ENCODE measurements around the gene RNF207.

Gene RNF207

DNA sequence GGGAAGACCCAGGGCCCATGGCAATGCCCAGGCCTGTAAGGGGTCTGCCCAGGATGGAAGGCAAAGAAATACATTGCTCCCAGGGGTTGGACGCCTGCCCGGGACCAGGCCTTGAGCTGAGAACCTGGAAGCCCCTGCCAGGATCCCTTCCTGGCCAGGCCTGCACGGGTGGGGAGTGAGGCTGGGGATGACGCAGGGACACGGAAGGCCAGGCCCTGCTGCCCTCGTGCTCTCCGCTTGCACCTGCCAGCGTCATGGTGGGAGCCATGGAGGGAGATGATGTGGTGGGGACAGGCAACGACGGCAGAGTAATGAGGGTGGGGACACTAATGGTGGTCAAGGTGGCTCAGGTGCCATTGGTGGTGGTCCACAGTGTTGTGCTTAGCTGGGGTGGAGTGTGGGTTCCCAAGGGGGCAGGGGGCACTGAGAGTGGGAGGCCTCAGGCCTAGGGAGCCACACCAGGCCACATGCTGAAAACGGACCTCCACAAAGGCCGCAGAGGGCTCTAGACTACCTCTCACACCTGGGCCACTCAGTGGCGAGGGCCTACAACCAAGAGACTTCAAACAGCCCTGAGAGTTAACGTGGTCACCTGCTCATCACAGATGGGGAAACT lies 42.4 kb downstream of the RNF207 start:
- in situ Hi-C loops (cut with MboI; ENCODE audit: low sequenced_read_pairs): no loop called here

DNA sequence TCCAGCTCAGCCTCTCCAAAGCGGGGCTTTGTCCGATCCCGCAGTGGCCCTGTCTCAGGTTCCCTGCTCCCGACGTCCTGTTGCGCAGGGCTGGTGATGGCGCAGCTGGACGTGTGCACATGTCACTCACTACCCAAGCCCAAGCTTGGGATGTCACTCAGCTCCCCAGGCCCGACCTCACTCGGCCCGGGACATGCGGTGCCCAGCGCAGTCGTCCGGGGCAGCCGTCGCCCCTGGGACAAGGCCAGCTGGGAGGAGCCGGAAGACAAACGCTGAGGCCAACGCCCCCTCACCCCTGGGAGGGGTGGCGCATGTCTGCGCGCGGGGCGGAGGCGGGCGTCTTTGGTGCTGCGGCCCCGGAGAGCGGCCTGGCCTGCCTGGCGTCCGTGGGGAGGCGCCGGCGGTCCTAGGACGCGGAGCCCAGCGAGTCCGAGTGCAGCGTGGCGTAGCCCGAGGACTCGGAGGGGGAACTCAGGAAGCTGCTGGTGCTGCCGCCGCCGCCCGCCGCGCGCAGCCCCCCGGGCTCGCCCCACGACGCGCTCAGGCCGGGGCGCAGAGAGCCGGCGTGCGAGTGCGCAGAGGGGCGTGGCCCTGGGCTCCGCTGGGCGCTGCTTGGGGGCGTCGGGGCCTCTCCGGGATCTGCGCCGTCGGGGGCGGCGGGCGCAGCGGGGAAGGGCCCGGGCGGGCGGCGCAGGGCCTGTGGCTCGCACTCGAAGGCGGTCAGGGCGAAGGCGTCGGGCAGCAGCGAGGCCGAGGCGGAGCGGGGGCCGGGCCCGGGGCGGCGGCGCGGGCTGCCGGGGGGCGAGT lies 43.2 kb downstream of the RNF207 start:
- in situ Hi-C loops (cut with MboI; ENCODE audit: low sequenced_read_pairs): no loop called here

DNA sequence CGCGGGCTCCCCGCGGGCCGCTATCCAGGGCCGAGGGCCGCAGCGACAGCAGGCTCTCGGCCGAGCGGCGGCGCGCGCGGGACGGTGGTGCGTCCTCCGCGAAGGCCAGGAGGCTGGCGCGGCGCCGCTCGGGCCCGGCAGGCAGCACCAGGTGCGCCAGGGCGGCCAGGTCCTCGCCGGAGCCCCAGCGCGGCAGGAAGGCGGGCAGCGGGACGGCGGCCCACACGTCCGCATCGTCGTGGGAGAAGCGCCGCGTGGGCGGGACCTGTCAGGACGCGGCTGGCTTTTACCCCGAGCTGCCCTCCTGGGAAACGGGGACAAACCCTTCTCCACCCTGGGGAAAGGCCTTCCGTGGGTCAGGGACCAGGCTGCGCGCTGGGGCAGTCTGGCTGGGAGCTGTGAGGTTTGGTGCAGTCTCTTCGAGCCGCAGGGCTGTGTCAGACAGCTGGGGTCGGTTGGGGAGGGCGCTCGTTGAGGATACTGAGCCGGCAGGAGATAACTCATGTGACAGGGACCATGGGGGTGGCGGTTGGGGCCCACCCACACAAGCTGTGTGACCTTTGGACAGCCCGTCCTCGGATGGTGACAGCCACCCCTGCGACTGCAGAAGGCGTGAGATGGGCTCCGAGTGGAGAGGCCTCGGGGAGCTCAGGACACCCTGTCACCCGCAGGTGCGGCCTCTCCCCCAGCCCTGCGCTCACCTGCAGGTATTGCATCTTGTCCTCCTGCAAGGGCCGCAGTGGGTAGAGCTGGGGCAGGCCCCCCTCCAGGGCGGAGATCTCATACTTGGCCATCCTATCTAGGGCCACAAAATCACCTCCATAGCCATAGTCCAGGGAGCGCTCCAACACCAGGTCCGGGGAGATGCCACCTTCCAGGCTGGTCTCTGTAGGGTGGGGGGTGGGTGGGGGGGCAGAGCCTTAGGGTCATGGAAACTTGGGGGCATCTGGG lies 44.1 kb downstream of the RNF207 start:
- in situ Hi-C loops (cut with MboI; ENCODE audit: low sequenced_read_pairs): no loop called here

DNA sequence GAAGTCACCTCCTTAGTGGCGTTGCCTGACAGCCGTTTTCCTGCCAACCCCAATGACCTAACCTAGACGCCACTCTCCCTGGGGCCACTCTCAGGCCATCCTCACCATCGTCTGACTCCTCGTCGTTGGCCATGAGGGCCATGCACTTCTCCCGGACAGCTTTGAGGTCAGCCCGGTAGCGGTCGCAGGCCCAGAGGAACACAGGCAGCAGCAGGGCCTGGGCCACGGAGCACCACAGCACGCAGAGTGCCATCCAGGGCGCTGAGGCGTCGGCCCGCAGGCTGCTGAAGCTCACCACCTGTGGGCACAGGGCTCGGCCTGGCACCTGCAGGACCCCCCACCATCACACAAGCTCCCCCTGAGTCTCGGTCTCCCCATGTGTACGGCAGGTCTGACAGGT lies 45.3 kb downstream of the RNF207 start:
- in situ Hi-C loops (cut with MboI; ENCODE audit: low sequenced_read_pairs): no loop called here

DNA sequence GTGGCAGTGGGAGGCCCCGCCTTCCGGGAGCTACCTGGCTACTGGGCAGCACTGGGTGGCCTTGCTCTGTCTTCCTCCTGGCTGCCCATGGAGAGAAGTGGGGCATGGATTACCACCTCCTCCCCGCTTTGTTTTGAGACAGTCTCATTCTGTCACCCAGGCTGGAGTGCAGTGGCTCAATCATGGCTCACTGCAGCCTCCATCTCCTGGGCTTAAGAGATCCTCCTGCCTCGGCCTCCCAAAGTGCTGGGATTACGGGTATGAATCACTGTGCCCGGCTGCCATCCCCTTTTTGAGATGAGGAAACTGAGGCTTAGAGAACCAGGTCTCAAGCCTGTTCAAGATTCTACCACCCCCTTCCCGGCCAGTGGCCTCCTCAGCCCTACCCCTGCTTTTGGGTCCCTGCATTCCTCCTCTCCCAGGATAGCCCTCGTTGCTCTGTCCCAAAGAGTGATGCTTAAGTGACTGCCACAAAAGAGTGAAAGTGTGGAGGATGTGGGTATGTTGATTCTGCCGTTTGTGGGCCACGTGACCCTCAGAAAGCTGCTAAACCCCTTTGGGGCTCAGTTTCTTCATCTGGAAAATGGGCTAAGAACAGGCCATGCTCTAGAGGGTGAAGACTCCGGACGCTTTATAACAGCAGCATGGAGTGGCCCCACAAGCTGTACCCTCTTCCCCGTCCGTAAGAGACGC lies 45.9 kb downstream of the RNF207 start:
- in situ Hi-C loops (cut with MboI; ENCODE audit: low sequenced_read_pairs): no loop called here

DNA sequence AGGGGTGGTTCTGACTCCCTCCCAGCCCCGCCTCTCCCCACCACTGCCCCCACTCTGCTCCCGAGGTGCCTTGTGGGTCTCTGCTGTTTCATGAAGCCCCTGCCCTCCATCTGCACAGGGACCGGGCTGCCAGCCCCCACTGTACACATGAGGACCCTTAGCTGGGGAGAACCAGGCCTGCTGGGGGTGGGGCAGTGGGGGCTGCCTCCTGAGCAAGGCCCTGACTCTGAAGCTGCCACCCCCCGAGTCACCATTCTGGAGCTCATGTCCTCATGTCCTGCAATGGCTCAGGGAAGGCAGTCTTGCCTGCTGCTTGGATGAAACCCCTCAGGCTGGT lies 46.4 kb downstream of the RNF207 start:
- in situ Hi-C loops (cut with MboI; ENCODE audit: low sequenced_read_pairs): no loop called here

DNA sequence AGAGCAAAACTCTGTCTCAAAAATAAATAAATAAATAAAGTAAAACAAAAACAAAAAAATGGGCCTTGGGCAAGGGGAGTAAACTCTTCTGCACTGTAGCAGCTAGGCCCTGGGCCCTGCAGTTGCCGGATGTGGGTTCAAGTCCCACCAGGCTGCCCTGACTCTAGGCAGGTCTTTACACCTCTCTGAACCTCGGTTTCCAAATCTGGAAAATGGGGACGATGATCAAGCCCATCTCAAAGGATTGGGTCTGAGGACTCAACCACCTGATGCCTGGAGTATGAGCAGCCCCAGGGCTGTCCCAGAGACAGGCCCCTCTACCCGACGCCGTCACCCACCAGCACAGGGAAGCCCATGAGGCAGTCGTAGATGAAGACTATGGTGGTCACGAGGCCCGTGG lies 47.5 kb downstream of the RNF207 start:
- in situ Hi-C loops (cut with MboI; ENCODE audit: low sequenced_read_pairs): no loop called here

DNA sequence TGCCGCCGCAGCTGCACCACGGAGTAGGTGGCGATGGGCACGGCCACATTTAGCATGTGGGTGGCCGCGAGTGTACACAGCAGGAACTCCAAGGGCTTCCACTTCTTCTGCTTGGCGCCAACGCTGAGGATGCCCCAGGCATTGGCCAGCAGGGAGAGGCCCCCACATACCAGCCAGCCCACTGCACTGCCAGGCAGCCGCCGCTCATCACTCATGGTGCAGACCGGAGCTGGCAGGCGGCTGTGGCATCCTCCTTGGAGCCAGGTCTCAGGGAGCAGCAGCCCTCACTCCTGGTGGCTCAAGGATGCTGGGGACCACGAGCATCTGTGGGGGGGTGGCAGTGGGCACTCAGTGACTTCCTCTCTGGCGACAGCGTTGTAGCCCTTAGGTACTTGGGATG lies 48.8 kb downstream of the RNF207 start:
- in situ Hi-C loops (cut with MboI; ENCODE audit: low sequenced_read_pairs): no loop called here

DNA sequence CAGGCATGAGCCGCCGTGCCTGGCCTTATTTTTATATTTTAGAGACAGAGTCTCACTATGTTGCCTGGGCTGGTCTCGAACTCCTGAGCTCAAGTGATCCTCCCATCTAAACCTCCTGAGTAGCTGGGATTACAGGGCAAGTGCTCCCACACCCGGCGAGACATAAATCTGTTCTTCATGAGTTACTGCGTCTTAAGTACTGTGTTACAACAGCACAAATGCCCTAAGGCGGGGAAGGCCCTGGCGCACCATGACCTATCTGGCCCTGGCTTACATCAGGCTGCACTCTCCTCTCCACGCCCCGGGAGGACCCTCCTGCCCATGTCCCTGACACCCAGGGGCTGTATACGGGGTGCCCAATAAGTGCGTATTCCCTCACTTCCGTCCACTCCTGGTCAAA lies 50.7 kb downstream of the RNF207 start:
- in situ Hi-C loops (cut with MboI; ENCODE audit: low sequenced_read_pairs): no loop called here

DNA sequence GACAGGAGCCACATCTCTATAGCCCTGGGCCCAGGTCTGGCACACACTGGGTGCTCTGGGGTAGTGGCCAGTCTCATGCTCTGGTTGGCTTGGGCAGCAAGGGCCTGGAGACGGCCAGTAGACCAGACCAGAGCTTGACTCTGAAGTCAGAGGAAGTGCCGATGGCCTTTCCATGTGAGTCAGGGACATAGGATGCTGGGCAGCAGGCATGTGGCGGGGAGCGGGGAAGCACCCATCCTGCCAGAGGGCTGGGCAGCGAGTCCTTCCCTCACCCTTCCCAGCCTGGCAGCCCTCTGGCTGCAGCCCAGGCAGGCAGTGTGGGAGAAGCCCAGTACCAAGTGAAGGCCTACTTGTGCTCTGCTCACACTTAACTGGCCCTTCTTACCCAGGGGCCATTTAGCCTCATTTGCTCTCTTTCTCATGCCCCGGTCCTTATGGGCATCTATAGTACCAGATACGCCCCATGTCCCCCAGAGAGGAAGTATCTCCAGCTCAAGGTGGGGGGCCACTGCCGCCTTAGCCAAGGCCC lies 51.7 kb downstream of the RNF207 start:
- in situ Hi-C loops (cut with MboI; ENCODE audit: low sequenced_read_pairs): no loop called here

DNA sequence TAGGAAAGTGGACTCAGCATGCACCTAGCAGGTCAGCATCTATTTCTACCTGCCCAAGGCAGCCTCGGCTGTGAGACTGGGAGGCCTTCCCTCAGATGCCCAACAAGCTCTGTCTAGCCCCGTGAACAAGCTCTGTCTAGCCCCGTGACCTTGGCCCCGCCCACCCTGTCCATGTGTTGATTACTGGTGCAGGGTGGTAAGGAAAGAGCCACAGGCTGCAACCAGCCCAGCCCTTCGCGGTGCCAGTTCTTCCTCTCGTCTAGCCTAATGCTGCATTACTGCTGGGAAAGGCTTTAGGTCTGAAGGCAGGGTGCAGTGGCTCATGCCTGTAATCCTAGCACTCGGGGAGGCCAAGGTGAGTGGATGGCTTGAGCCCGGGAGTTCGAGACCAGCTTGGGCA lies 52.8 kb downstream of the RNF207 start:
- in situ Hi-C loops (cut with MboI; ENCODE audit: low sequenced_read_pairs): no loop called here

DNA sequence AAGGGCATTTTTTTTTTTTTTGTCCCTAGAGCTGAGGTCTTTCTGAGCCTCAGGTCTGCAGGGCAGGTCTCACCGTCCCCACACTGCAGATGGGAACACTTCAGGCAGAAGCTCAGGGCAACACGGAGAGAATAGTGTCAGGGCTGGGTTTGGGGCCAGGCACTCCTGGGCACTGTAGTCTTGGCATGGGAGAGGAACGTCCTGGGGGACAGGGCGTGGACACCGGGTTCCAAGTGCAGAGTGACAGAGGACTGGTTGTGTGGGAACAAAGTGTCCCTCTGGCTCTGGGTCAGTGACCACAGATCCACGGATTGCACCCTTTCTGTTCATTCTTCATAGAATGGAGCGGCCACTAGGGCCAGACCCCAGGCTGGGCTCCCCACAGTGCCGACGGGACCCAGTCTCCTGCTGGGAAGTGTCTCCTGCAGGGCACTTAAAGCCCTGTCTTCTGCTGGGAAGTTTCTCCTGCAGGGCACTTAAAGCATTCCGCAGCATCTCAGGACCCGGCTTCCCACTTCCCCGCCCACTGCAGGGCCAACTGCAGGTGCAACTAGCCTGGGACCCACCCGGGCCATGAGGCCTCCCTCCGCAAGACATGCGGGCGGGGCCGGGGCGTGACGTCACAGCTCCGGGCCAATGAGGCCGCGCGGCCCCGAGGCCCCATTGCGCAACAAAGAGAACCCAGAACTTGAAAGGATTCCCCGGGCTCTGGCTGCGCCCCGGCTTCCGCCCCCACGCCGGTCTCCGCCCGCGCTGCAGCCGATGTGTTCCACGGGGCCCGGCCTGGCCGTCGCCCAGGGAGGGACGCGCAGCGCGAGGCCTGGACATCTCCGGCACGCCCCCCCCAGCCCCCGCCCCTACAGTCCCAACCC lies 53.8 kb downstream of the RNF207 start:
- in situ Hi-C loops (cut with MboI; ENCODE audit: low sequenced_read_pairs): no loop called here

DNA sequence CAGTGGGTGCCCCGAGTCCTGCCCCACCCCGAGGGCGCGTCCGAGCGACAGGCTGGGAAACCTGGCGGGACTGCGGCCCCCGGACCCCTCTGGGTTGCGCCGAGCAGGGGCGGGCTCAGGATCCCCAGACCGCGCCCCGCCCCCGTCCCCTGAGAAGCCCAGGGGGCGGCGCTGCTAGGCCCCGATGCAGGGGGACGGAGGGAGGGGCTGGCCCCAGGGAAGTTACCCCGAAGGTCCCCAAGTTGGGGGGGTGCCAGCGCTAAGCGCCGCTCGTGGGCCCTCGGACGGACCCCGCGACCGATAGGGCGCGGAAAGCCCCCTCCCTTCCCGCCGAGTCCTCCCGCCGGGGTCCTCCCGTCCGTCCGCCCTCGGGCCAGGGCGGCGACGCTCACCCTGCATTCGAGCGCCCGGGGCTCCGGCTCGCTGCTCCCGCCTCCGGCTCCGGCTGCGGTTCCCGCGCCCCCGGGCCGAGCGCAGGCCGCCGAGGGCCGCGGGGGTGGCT lies 54.6 kb downstream of the RNF207 start:
- in situ Hi-C loops (cut with MboI; ENCODE audit: low sequenced_read_pairs): no loop called here

DNA sequence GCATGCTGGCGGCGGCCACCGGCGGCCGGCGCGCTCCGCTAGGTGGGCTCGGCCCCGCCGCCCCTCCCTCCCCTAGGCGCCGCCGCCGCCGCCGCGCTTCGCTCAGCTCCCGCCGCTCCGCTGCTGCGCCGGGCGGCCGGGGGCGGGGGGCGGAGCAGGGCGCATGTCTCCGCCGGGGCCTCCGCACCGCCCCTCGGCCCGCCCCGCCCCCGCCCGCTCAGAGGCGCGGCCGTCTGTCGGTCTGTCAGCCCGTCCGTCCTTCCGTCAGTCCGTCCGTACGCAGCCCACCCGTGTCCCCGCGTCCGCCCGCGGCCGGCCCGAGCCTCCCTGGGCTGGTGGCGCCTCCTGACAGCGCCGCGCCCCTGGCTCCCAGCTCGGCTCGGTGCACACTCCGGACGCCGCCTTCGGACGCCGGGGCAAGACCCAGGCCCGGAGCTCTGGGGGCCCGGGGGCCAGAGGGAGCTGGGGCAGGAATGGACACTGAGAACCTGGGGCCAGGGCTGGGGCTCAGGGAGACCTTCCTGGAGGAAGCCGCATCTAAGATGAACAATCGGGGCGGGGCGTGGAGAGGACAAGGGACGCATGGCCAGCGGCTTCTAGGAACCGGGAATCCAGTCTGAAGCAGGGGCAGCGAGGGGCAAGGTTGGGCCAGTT lies 55.2 kb downstream of the RNF207 start, which contains the start of gene GPR153:
TSS of gene GPR153 (minus strand) at position 138 of the 654 bp plus-strand sequence. CDS start 6,193 bp downstream, outside the sequence.
- in situ Hi-C loops (cut with MboI; ENCODE audit: low sequenced_read_pairs): no loop called here

DNA sequence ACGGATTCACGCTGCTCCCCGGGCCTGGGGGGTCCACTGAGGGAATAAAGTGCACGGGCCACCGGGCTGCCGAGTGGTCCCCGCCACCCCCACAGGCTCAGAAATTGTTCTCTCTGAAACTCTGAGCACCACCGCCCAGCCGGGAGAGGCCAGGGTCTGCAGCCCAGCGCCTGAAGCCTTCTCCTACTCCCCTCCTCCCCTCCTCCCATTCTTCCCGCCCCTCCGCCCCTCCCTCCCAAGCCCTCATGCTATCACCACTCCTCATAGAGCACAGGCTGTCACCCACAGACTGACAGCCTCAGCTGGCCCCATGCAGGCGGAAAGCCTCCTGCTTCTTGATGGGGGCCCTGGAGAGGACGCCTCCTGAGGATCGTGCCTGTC lies 55.7 kb downstream of the RNF207 start:
- in situ Hi-C loops (cut with MboI; ENCODE audit: low sequenced_read_pairs): no loop called here

DNA sequence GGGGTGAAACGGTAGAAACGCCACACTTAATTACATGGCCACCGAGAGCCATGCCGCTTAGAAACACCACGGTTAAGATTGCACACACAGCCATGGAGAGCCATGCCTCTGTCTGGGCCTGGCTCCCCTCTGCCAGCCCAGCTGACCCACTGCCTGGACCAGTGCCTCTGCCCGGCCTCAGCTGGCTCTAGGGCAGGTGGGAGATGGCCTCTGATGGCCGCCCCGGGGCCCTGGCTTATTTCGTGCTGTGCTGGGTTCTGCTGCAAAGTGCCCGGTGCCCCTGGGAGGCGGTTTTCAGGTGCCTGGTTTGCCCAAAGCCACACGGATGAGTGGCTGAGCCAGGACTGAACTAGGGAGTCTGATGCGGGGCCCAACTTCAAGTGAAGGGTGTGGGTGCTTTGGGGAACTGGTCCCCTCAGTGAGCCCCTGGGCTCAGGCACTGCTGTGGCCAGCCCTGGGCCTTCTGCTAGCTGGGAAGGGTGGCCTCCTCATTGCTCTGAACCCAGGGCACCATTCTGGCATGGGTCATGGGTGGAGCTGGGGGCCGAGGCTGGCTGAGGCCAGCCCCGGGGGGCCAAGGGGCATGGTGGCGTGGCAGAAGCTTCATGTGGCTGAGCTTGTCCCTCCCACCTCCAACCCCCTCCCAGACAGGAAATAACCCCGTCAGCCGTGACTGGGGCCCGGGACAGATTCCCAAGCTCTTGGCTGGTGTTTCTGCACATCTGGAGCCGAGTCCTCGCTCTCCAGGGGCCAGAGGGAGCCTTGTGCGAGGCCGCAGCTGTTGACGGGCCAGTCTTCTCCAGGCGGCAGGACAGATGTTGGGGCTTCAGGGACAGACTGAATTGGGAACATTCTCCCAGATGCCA lies 56.9 kb downstream of the RNF207 start:
- in situ Hi-C loops (cut with MboI; ENCODE audit: low sequenced_read_pairs): no loop called here

DNA sequence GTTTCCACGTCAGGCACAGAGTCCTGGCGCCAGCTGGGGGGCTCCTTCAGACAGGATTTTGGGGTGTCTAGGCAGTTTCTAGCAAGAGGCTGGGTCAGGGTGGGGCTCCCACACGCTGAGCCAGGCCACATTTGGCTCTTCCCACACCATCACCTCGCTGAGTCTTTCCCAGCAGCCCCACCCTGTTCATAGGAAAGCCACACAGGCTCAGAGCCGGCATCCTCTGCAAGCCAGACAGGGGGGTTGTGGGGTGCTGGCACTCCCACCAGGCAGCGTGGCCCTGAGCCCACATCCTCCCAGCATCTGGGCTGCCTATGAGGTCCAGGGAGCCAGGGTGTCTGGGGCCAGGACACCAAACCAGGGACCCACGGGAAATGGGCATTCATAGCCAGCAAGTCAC lies 57.8 kb downstream of the RNF207 start:
- in situ Hi-C loops (cut with MboI; ENCODE audit: low sequenced_read_pairs): no loop called here

DNA sequence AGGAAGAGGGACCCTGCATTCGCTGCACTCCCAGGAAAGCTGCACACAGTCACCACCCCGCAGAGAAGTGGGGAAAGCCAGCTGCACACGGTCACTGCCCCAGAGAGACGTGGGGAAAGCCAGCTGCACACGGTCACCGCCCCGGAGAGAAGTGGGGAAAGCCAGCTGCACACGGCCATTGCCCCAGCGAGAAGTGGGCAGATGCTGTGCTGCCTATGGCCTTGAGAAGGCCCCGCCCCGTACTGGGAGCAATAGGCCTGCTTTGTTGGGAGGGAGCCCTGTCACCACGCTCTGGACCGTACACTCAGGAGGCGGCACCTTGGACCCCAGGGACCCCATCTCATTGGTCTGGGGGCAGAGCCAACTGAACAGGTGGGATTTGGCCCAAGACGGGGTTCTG lies 59.2 kb downstream of the RNF207 start:
- in situ Hi-C loops (cut with MboI; ENCODE audit: low sequenced_read_pairs): no loop called here

Measured in hTERT RPE-1 (cell line).